GM12891 (cell line): Measurements from ENCODE around the gene JUN.

ENCODE experiments used
- DNase-seq: peaks from one replicate; pipeline ENCODE4 v3.0.0; 2011; ENCODE audit warnings: low spot score; ENCODE audit not compliant: insufficient read length
- FAIRE-seq: peaks from 2 replicates; lab custom pipeline; 2011; peaks lifted over from hg19 to GRCh38; lab: Jason Lieb, UNC
- PAX5 ChIP-seq: IDR thresholded peaks from 2 replicates; pipeline ENCODE4 v1.6.1; 2011; ENCODE audit warnings: low read length, moderate library complexity, mild to moderate bottlenecking; ENCODE audit not compliant: insufficient read depth, severe bottlenecking
- POLR2A ChIP-seq: IDR thresholded peaks from 2 replicates; pipeline ENCODE4 v1.6.1; 2011; ENCODE audit warnings: low read depth, low read length, control low read depth
- POLR2AphosphoS5 ChIP-seq: IDR thresholded peaks from 2 replicates; pipeline ENCODE4 v1.6.1; 2011; ENCODE audit warnings: low read depth, low read length, control low read depth
- POU2F2 ChIP-seq: IDR thresholded peaks from 2 replicates; pipeline ENCODE4 v1.6.1; 2011; ENCODE audit warnings: low read depth, mild to moderate bottlenecking, control low read depth, low read length, moderate library complexity
- SPI1 ChIP-seq: IDR thresholded peaks from 2 replicates; pipeline ENCODE4 v1.6.1; 2011; ENCODE audit warnings: low read depth, low read length, control low read depth
- TAF1 ChIP-seq: IDR thresholded peaks from 2 replicates; pipeline ENCODE4 v1.6.1; 2011; ENCODE audit warnings: low read depth, low read length, control low read depth

The JUN gene

DNA sequence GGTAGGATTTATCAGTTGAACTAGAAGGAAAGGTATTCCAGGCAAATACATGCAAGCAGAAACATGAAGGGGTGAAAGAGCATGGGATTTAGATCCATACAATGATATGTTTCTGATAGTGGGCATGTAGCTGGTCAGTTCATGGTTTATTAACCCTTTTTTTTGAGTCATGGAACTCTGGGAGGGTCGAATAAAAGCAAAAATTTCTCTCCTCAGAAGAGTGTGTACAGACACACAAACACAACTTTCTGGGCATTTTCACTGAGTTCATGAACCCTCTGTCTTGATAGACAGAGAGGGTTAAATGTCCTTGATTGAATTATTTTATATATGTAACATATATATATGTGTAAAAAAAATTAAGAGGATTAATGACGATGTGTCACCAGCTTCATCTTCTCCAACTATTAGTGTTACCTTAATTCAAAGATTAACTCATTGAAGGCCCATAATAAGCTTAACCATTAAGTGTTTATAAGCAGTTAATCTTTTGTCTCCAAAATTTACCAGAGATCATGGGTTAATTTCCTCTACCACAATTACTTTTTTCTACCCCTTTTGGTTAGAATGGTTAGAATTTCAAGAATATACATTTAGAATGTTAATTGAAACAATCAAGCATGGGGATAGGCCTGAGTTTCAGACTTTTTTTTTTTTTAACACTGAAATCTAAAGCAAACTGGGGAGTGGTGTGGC lies 4.6 kb downstream of the JUN start:
- FAIRE-seq = no peak

GRCh38 chr1:58778385-58779000 lies 5.4 kb downstream of the JUN start:
- DNase-seq (no peak), FAIRE-seq (no peak)
- TF ChIP-seq POLR2A = no peak
- TF ChIP-seq PAX5 = no peak
- TF ChIP-seq TAF1 = no peak
- no peak for TF ChIP-seq POU2F2
- no peak for TF ChIP-seq SPI1
- TF ChIP-seq POLR2AphosphoS5 = no peak

More for the DNA sequence above, 4.6 kb downstream of the JUN start:
- TF ChIP-seq SPI1 (no peak), POLR2A (no peak), POU2F2 (no peak), PAX5 (no peak), TAF1 (no peak), POLR2AphosphoS5 (no peak)
- no peak for DNase-seq

GRCh38 chr1:58774027-58774426 lies 9.8 kb downstream of the JUN start:
- DNase-seq = no peak
- no peak for FAIRE-seq
- TF ChIP-seq PAX5 (no peak), SPI1 (peak; percentile 83)

DNA sequence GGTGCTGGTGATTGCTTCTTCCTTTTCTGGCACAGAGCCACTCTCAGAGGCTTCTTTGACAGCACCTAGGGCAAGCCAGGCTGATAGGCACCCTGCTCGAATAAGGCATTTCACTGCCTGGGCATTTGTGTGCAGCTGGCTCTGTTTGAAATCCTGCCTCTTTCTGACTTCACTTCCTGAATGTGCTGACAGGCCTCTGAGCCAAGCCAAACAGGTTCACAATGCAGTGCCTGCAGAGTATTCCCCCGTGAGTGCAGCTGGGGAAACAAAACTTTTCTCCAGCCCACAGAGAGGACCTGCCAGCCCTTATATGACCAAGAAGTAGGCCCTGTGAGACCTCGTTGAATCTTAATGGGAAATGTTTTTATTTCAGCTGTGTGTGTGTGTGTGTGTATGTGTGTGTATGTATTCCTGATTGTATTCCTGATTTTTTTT lies 10.4 kb downstream of the JUN start:
- DNase-seq (no peak), FAIRE-seq (peak; percentile 33)
- TF ChIP-seq POLR2AphosphoS5 (no peak), TAF1 (no peak), PAX5 (no peak), SPI1 (no peak), POLR2A (no peak), POU2F2 (no peak)

DNA sequence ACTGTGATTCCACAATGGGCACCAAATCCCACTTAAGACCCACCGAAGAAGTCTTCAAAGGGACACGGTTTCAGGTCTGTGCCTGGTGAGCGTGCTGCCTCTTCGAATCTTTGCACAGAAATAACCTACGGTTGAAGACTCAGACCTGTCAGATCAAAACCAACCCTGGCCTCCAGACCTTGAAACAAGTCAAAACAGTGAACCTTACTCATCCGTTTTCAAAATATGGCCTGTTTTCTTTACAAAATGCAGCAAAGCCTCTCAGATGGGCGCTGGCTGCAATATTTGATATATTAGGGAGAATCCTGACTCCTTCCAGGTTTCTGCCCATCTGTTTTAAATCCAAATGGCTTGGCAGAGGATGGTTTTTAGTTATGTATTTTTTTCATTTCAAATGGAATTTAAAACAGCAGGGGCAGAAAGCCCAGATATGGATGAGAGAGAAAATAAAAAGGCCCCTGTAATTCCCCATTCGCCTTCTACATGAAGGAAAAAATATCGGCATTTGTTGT lies 14.0 kb downstream of the JUN start:
- DNase-seq = no peak
- no peak for FAIRE-seq
- TF ChIP-seq TAF1 = no peak
- no peak for TF ChIP-seq POU2F2
- no peak for TF ChIP-seq PAX5
- TF ChIP-seq POLR2AphosphoS5 = no peak
- TF ChIP-seq POLR2A = no peak
- TF ChIP-seq SPI1 = no peak

DNA sequence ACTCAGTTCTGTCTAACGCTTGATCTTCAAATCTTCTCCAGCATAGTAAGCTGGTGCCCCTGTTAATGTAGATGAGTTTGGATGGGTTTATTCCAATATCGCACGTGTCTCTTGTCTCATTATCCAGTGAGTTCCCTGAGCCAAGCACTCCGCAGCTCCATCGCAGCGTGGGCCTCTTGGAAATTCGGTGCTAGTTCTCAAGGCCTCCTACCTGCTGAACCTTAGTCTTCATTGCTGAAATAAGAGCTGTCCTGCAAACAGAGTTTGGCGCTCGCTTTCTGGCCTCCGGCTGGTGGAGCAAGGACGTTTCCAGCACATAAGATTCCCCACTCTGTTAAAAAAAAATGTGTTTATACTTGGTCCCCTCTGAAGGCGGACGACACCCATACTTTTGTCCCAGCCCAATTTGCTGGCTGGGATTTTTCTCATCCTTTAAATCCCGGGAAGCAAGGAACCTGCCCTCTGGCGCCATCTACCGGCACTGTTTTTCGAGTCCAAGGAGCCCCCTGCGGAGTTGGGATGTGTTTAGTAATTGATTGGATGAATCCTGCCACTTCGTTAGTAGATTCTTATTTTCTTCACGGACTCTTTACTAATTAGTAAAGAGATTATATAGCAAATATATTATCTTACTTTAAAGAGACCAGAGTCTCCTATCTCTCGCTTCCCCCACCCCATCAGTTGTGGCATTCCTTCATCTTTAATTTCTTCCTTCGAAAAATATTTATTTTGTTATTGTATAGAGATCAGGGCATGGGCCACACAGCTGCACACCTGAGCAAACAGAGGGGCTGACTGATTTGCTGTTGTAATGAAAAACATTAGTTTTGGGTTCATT lies 14.7 kb downstream of the JUN start:
- no peak for DNase-seq
- TF ChIP-seq POU2F2 (no peak), TAF1 (no peak), POLR2AphosphoS5 (no peak), POLR2A (no peak), SPI1 (no peak), PAX5 (no peak)
- FAIRE-seq = no peak

- TF ChIP-seq TAF1 (no peak), POLR2AphosphoS5 (no peak), POU2F2 (no peak), PAX5 (no peak), SPI1 (no peak), POLR2A (no peak)
- DNase-seq (no peak), FAIRE-seq (no peak)
Measured at GRCh38 chr1:58768191-58768731, 15.6 kb downstream of the JUN start.

DNA sequence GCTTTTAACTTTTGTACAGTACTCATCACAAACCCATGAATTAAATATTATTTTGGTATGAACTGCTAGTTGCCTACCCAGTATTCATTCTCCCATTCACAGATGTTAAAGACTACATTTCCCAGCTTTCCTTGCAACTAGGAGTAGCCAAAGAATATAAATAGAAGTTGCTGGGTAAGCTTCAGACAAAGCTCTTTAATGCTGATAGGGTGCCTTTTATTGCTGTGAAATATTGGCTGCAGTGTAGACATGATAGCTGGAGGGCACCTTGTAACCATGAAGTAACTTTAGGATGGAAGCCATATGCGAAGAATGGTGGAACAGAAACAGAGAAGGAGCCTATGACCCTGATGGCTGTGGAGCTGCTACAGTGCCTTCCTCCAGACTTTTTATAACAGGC lies 16.7 kb downstream of the JUN start:
- TF ChIP-seq POU2F2 = no peak
- TF ChIP-seq PAX5 = no peak
- TF ChIP-seq TAF1 = no peak
- TF ChIP-seq POLR2AphosphoS5 = no peak
- TF ChIP-seq SPI1 = no peak
- DNase-seq (no peak), FAIRE-seq (no peak)

- no peak for FAIRE-seq
Measured at GRCh38 chr1:58765441-58765840, 18.4 kb downstream of the JUN start.

More at GRCh38 chr1:58765441-58765840, 18.4 kb downstream of the JUN start:
- no peak for DNase-seq
- no peak for TF ChIP-seq POLR2A
- no peak for TF ChIP-seq POU2F2
- no peak for TF ChIP-seq SPI1
- TF ChIP-seq PAX5 = no peak
- TF ChIP-seq POLR2AphosphoS5 = no peak
- TF ChIP-seq TAF1 = no peak
